NCI-H345 (cell line): ENCODE measurements around the gene GRID1.

Source experiments
- DNase-seq: peaks from one replicate; lab custom pipeline; 2025; lab: John Stamatoyannopoulos, UW

GRID1 gene

GRCh38 chr10:86227501-86228258 lies 138.9 kb downstream of the GRID1 start:
- DNase-seq: no peak

- DNase-seq: no peak
Observed at GRCh38 chr10:86226781-86227201, 139.8 kb downstream of the GRID1 start.

- DNase-seq: no peak
Observed at GRCh38 chr10:86226016-86226415, 140.6 kb downstream of the GRID1 start.

DNA sequence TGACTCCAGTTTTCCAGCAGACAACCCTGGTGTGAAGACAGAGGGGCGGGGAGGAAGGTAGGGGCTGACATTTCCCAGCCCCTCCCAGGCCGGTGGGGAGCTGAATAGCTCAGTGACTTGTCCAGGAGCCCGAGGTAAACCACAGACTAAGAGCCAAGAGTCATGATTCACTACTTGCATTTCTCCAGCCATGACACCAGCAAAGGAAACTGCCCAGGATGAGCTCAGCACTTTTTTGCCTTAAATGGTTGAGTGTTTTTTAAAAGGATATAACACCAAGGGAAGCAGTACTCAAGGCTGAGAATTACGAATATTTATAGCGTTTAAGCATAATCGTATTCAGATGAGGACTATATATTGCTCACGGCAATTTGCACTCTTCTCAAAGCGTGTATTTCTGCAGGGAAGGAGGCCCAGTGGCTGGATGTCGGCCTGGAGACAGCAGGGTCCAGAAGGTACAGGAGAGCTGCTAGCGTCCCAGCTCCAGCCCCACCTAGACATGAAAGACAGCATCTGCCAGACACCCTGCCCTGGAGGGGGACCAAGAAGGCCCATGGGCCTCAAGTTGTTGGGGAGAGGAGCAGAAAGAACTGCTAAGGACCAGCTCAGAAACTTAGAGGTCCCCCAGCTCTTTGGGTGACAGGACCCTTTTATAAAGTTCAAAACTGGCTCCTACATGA lies 141.4 kb downstream of the GRID1 start:
- DNase-seq: no peak

- DNase-seq: no peak
Observed at GRCh38 chr10:86224354-86225102, 142.1 kb downstream of the GRID1 start.

DNA sequence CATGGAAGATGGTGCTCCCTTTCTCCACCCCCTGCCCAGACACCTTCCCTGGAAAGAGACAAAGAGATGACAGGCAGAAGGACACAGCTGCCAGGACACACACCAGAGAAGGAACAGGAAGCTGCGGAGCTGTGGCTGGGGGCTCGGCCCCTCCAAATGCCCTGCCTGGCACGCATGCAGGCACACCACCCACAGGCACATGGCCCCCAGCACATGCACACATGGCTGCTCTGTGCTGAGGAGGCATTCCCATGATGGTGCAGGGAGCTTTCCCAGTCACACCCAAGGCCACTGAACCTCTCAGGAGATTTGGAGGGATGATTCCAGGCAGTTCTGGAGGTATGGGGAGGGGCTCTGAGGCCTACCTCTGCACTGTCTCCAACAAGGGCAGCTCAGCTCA lies 143.3 kb downstream of the GRID1 start:
- no peak for DNase-seq

DNA sequence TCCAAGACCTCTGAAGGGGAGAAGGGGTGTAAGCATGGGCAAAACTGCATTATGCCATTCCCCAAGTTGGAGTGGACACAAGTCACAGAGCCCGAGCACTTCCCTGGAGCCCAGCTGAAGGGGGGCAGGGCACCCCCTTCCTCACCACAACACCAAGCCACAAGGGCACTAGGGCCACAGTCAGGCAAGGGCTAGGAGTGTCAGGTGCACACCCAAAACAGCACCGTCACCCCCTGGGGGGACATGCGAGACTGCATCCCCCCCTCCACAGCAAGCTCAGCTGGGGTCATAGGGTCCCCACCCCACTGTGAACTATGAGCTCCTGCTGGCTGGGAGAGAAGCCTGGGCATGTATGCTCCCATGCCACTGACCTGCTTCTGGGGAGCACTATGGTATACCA lies 143.9 kb downstream of the GRID1 start:
- DNase-seq: no peak

GRCh38 chr10:86222336-86222650 lies 144.3 kb downstream of the GRID1 start:
- no peak for DNase-seq

DNA sequence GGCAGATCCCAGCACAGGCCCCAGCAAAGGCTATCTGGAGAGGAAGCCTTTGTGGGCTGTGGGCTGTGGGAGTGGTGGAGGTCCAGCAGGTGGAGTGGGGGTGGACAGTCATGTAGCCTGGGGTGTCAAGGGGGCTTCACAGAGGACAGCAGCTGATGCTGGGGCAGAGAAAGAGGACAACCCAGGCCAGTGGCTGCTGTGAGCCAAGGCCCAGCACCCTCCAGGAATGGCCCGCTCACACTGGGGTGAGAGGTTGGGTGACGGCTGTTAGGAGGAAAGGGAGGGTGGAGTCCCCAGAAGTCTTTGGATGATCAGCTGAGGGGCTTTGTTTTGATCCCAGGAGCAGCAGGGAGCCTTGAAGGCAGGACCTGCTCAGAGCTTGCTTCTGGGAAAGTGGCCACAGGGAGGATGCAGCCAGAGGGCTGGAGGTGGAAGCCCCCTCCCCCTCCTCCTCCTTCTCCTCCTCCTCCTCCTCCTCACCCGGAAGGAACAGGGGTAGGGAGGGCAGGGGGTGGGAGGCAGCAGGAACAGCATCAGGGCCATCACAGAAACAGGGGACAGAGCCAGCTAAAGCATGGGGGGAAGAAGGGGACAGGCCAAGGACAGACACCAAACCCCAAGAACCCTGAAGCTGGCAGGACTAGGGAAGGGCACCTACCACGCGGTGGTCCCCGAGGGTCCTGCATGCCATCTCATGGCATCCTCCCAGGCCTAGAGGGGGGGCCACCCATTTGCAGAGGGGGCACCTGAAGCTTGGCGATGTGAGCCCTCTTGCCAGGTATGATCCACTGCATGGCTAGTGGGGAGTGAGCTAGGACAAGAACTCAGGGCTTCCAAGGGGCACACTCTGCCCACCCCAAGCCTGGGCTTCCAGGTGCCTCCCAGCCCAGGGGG lies 144.9 kb downstream of the GRID1 start:
- DNase-seq: no peak

- DNase-seq: no peak
Observed at GRCh38 chr10:86220626-86221025, 146.0 kb downstream of the GRID1 start.

DNA sequence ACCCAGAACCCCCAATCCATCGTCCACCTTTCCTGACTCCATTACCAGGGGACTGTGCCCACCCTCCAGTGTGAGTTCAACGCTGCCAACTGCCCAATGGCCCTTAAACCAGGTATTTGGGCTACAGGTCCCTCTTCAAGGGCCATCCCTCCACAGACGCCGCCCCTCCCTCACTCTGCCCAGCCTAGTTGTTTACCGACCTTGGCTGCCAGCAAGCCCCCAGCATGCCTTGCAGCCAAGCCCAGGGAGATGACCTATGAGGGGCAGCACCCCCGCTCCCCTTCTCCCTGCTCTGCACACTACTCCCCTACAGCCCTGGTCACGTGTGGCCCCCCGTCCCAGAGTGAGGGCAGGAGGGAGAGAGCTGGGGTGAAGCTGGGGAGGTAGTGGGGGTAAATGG lies 147.3 kb downstream of the GRID1 start:
- no peak for DNase-seq

GRCh38 chr10:86218842-86219241 lies 147.8 kb downstream of the GRID1 start:
- DNase-seq: no peak

DNA sequence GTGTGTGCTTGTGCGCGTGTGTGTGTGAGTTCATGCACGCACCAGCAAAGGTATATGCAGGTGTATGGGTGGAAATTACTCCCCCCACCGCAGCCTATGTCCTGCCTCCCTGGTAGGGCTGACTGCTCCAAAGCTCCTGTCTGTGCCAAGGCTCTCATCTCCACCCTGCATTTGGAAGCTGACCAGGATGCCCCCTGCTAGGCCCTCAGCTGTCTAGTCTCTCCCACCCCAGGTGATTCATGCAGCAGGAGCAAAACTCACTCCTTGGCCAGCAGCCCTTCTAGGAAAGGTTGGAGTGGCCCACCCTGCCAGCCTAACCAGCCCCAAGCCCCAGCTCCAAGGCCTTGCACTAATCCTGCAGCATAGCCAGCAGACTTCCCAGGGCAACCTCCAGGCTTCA lies 148.4 kb downstream of the GRID1 start:
- peak; percentile 89 for DNase-seq

DNA sequence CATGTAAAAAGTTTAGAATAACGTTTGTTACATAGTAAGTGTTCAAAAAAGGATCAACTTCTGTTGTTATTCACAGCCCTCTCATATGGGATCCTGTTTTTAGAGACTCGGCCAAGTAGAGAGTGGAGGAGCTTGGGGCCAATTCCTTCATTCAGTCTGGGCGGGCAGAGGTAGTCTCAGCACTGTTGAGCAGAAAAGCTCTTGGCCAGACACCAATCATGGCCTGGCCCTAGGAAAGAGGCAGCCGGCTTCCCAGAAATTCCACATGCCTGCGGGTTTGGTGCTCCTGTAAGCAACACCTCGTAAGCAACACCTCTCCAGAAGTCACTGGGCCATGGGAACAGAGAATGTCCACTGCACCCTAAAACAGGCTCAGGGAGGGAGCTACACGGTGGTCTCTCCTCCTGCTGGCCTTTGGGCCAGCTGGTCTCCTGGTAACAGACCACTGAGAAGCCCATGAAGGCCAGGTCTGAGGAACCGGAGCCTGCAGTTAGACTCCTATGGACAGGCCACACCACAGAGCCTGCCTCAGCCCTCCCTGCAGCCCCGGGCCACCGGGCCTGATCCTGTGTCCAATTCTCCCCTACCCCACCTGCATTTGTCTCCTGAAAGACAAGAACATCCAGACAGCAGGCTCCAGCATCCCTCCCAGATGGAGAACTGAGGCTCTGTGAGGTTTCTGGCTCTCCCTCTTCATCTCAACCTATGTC lies 149.1 kb downstream of the GRID1 start:
- no peak for DNase-seq

- no peak for DNase-seq
Observed at GRCh38 chr10:86216886-86217285, 149.7 kb downstream of the GRID1 start.

DNA sequence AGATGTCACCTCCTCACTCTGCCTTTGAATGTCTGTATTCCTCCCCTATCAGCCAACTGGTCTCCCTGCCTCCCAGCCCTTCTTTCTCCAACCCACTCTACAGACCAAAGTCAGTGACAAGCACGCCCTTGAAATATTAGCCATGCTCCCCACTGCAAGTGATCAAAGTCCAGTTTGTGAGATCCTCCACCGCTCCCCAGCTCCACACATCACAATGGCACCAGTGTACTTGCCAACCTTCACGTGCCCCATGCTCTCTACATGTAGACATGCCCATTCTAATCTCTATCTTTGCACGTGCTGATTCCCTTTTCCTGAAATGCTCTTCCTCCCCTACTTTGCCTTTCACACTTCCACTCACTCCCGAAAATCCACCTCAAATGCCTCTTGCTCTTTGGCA lies 150.9 kb downstream of the GRID1 start:
- DNase-seq: no peak

- no peak for DNase-seq
Observed at GRCh38 chr10:86215046-86215445, 151.5 kb downstream of the GRID1 start.

- DNase-seq: no peak
Observed at GRCh38 chr10:86213148-86213547, 153.4 kb downstream of the GRID1 start.

DNA sequence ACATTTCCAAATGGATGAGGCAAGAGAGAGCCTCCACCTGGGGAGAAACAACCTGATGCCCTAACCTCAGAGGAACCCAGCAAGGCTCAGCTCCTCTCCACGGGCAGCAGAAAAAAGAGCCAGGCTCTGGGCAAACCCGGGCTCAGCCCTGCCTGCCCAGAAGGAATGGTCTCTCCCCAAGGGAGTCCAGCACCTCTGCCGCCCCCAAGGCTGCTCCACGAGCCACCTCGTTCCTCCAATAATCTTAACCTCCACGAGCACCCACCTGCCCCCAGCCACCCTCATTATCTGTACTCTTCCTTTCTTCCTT lies 154.2 kb downstream of the GRID1 start:
- DNase-seq: no peak

GRCh38 chr10:86211691-86212390 lies 154.8 kb downstream of the GRID1 start:
- DNase-seq: no peak

GRCh38 chr10:86210416-86210815 lies 156.2 kb downstream of the GRID1 start:
- no peak for DNase-seq
